ENCODE measurements around the gene ZNF544. TPM values are rescaled to one million over a fixed set of nuclear protein-coding genes. Genes with fewer than 3 reads are reported as not detected.

Gene ZNF544
- 100 to 1,000 TPM in 1 of 4 donors, 10 to 100 TPM in 3; 21.9 to 158 (median 31.4) TPM for total RNA-seq

DNA sequence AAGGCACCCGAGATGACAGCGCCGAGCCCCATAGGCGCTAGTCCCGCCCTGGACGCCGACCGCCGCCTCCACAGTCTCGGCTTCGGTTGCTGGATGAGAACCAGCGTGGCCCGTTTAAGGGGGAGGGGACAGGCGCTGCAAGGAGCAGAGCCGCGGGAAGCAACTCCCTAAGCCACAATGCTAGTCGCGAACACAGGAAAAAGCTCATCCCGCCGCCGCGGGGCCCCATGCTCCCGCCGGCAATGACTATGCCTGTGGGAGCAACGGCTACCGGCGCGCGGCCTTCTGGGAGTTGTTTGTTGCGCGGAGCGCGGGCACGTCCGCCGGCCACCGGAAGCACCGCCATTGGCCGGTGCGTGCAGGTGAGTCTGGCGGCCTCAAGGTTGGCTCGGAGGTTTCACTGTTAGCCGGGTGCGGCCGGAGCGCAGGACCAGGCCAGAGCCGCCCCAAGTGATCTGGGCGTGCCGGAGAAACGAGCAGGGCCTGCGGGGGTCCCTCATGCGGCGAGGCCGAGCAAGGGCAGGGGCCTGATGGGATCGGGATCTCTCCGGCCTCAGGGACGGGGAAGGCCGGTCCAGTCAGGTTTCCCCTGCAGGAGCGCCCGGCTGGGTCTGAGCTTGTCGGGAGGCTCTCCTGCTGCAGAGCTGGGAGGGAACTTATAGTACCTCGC lies at the start of gene ZNF544:
Gene ZNF544 (plus strand): TSS at position 330 of the 670 bp plus-strand sequence. CDS start 15,110 bp downstream, outside the sequence.
- Histone ChIP-seq H3K4me1 (peaks cover 0 to 15% (median 3%) of the 10 kb centered on the region in 4 donors), H3K27ac (peak within 1 kb of the TSS; percentile 57 to 81 (median 74)), H3K9me3 (peaks cover 0 to 63% (median 4%) of the 10 kb centered on the region in 4 donors), H3K27me3 (no peaks in the 10 kb centered on the region), H3K4me3 (peak within 1 kb of the TSS; percentile 60 to 97 (median 78)), H3K36me3 (peaks cover 0 to 46% (median 0%) of the 10 kb centered on the region in 3 donors)
- peak; percentile 79 to 90 (median 84) for DNase-seq
- TF ChIP-seq, protein P1, sequence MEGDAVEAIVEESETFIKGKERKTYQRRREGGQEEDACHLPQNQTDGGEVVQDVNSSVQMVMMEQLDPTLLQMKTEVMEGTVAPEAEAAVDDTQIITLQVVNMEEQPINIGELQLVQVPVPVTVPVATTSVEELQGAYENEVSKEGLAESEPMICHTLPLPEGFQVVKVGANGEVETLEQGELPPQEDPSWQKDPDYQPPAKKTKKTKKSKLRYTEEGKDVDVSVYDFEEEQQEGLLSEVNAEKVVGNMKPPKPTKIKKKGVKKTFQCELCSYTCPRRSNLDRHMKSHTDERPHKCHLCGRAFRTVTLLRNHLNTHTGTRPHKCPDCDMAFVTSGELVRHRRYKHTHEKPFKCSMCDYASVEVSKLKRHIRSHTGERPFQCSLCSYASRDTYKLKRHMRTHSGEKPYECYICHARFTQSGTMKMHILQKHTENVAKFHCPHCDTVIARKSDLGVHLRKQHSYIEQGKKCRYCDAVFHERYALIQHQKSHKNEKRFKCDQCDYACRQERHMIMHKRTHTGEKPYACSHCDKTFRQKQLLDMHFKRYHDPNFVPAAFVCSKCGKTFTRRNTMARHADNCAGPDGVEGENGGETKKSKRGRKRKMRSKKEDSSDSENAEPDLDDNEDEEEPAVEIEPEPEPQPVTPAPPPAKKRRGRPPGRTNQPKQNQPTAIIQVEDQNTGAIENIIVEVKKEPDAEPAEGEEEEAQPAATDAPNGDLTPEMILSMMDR (IDR thresholded peaks at IDR 0.05): peak in 1 of 6 experiments; percentile 21
- peak; percentile 41 to 42 for TF ChIP-seq POLR2A (IDR thresholded peaks at IDR 0.05)

DNA sequence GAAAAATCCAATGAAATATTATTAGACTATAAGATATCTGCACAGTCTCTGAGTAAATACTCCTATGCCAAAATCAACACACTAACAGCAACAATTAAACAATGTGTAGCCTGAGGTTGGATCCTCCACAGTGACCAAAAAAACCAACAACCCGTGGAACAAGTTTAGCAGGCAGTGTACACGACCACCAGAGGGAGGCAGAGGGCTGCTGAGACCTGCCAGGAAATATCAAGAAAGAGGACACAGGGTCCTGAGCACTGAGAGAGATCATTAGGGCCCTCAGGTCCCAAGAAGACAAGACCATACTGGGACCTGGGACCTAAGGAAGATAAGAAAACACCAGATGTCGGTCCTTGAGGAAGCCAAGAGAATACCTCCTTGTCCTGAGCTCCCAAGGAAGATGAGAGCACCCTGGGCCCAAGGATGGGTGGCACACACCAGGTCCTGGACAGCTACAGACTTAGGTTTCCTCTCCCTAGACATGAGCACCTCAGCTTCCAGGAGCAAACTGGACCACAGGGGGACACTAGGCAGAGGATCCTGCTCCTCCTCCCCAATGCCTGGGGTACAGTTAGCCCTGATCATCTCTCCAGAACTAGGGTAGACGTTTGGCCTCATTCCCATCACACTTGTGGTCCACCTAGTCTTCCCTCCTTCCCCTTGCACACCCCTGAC lies 46.7 kb upstream of the ZNF544 start:
- TF ChIP-seq POLR2A (IDR thresholded peaks at IDR 0.05): no peak
- TF ChIP-seq, protein P1 (IDR thresholded peaks at IDR 0.05): peak; percentile 15 to 47 (median 30)
- no peaks in the 10 kb centered on the region for H3K4me1 ChIP-seq
- peaks cover 0 to 39% (median 3%) of the 10 kb centered on the region in 3 donors for H3K36me3 ChIP-seq
- DNase-seq: peak in 2 of 3 donors; percentile 54 to 66
- peak overlapping the region; percentile 88 to 99 (median 96) for H3K27ac ChIP-seq
- H3K27me3 ChIP-seq: no peaks in the 10 kb centered on the region
- peak overlapping the region; percentile 75 to 84 (median 82) for H3K4me3 ChIP-seq
- peaks cover 0 to 93% (median 38%) of the 10 kb centered on the region in 4 donors for H3K9me3 ChIP-seq

DNA sequence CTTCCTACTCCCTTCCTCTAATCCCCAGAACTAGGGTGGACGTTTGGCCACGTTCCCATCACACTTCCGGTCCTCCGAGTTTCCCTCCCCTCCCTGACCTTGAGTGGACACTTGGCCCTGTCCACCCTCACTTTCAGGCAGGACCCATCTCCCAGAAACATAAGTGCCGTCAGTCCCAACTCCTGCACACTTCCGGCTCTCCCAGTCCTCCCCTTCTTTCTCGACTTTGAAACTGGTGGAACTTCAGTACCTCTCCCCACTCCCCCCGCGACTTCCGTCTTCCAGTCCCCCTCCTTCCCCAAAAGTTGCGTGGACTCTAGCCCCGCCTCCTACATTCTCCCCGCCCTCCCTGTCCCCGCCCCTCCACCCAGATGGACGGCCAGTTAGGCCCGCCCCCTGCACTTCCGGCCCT lies 46.1 kb upstream of the ZNF544 start:
- Histone ChIP-seq H3K27ac (peak overlapping the region; percentile 88 to 99 (median 96)), H3K36me3 (peaks cover 0 to 43% (median 3%) of the 10 kb centered on the region in 3 donors), H3K9me3 (peaks cover 0 to 93% (median 40%) of the 10 kb centered on the region in 4 donors), H3K27me3 (no peaks in the 10 kb centered on the region), H3K4me3 (peak overlapping the region; percentile 75 to 84 (median 82)), H3K4me1 (no peaks in the 10 kb centered on the region)
- TF ChIP-seq POLR2A (IDR thresholded peaks at IDR 0.05): no peak
- TF ChIP-seq, protein P1 (IDR thresholded peaks at IDR 0.05): no peak
- DNase-seq: peak in 1 of 3 donors; percentile 92

DNA sequence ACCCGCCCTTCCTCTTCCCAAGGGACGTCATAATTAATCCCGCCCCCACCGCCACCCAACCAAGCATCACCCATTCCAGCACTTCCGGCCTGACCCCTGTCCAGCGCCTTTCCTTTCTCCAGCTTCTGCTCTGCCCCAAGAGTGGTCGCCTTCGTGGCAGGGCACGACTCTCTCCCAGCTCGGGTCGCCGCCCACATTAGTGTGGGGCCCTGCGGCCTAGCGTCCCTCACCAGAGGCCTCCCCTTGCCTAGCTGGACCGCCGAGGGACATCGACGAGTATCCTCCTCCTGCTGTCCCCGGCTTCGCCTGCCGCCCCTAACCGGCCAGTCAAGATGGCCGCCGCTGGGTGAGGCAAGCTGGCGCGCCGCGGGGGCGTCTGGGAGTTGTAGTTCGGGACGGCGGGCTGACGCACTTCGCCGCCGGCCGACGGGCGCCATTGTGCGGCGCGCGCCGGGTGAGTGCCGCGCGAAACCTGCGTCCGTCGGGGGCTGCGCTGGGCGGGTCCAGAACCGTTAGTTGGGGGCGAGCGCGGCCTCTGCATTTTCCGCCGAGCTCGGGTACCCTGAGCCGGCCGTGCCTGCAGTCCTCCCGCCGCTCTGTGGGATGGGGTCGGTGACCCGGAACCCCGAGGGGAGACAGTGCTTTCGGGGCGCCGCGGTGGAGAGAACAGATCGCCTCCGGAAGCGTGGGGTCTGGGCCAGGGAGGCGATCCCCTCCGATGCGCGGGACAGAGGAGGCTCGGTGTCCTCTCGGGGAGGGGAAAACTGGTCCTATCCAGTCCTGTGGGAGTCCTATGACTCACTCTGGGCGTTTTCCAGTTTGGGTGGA lies 45.5 kb upstream of the ZNF544 start, which contains the start of gene ZNF274:
Gene ZNF274 (plus strand): TSS at position 73 of the 828 bp plus-strand sequence. CDS start 905 bp downstream, outside the sequence.
- peak within 1 kb of the TSS; percentile 75 to 84 (median 82) for H3K4me3 ChIP-seq
- TF ChIP-seq, protein P1 (IDR thresholded peaks at IDR 0.05): peak in 1 of 6 experiments; percentile 6
- TF ChIP-seq POLR2A (IDR thresholded peaks at IDR 0.05): peak; percentile 75 to 82
- peaks cover 0 to 93% (median 42%) of the 10 kb centered on the region in 4 donors for H3K9me3 ChIP-seq
- peak; percentile 92 to 97 (median 96) for DNase-seq
- H3K36me3 ChIP-seq: peaks cover 0 to 43% (median 3%) of the 10 kb centered on the region in 3 donors
- H3K27ac ChIP-seq: peak within 1 kb of the TSS; percentile 88 to 99 (median 96)
- no peaks in the 10 kb centered on the region for H3K4me1 ChIP-seq
- H3K27me3 ChIP-seq: no peaks in the 10 kb centered on the region

DNA sequence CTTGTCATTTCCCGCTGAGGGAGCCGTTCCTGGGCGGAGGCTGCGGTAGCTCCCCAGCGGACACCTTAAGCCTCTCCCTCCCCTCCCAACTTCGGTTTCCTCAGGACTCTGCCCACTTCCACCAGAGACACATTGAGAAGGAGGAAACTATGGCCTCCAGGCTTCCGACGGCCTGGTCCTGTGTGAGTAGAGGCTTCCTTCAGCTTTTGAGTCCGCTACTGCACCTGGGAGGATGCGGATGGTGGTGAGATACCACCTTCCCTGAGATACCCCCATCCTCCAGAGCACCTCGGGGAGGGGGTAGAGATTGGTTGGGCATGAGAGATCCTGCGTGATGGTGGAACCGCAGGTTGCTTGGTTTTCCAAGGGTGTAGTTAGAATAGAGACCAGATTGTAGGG lies 44.9 kb upstream of the ZNF544 start:
- Histone ChIP-seq H3K27ac (peak overlapping the region; percentile 88 to 99 (median 96)), H3K9me3 (peaks cover 0 to 91% (median 40%) of the 10 kb centered on the region in 4 donors), H3K4me1 (no peaks in the 10 kb centered on the region), H3K27me3 (no peaks in the 10 kb centered on the region), H3K36me3 (peaks cover 0 to 47% (median 3%) of the 10 kb centered on the region in 3 donors), H3K4me3 (peak overlapping the region; percentile 75 to 84 (median 82))
- DNase-seq: peak in 1 of 3 donors; percentile 33
- TF ChIP-seq, protein P1 (IDR thresholded peaks at IDR 0.05): no peak
- TF ChIP-seq POLR2A (IDR thresholded peaks at IDR 0.05): no peak
